GM12878 (cell line): ENCODE measurements around the gene NXN. TPM values are rescaled to one million over a fixed set of nuclear protein-coding genes. Genes with fewer than 3 reads are reported as not detected.

Experiments
- ATAC-seq: fragments of 200-7000 bp; cut with Tn5 transposase; 3 replicates; pipeline ENCODE4 v1.9.1; 2020; ENCODE audit warnings: mild to moderate bottlenecking, moderate library complexity
- BruUV-seq: library from RNA; stranded (reverse); fragments of 400-500 nt; replicated peaks from 2 replicates; lab custom pipeline; 2021; lab: Mats Ljungman, UMichigan
- CTCF ChIA-PET: fragments of 300-600 bp; sonication (Branson Sonifier 250); formaldehyde crosslinking; extraction: SDS; loops from one replicate; lab custom pipeline; 2021; ENCODE audit warnings: inconsistent platforms; lab: Yijun Ruan, JAX
- POLR2A ChIA-PET: fragments of 350-600 bp; formaldehyde crosslinking; extraction: SDS; loops from one replicate; lab custom pipeline; 2021; ENCODE audit warnings: inconsistent platforms; lab: Charles Lee
- RAD21 ChIA-PET: fragments of 300-600 bp; sonication (Branson Sonifier 250); formaldehyde crosslinking; loops from one replicate; lab custom pipeline; 2023; ENCODE audit warnings: antibody characterized with exemption; ENCODE audit not compliant: unreplicated experiment; lab: Charles Lee
- SMC1A ChIA-PET: fragments of 300-600 bp; sonication (Branson Sonifier 250); formaldehyde crosslinking; loops from one replicate; lab custom pipeline; 2023; ENCODE audit not compliant: unreplicated experiment, uncharacterized antibody; lab: Charles Lee
- DNase-seq: peaks from one replicate; pipeline ENCODE4 v3.0.0-alpha.2; 2011; ENCODE audit warnings: low read depth, low spot score
- FAIRE-seq: peaks from 3 replicates; lab custom pipeline; 2011; peaks lifted over from hg19 to GRCh38; lab: Jason Lieb, UNC
- H2AFZ ChIP-seq: 2 replicates; pipeline ENCODE4 v1.6.0; 2011; ENCODE audit warnings: low read depth, low read length, control low read depth; ENCODE audit not compliant: control insufficient read depth
- H3K27ac ChIP-seq: 2 replicates; pipeline ENCODE4 v1.5.1; 2011; ENCODE audit warnings: control low read depth; ENCODE audit not compliant: control insufficient read depth, insufficient read depth
- H3K27me3 ChIP-seq, 2 experiments: replicated peaks in 1 of 2; 2 replicates each; pipeline versions ENCODE4 v1.6.0 to v1.6.1; 2011; ENCODE audit warnings: low read length in 1 of 2; ENCODE audit not compliant: control insufficient read depth in 2 of 2, insufficient read depth in 2 of 2
- H3K36me3 ChIP-seq, 2 experiments: 2 replicates each; pipeline ENCODE4 v1.5.1; 2011; ENCODE audit warnings: low read length in 1 of 2; ENCODE audit not compliant: control insufficient read depth in 2 of 2, insufficient read depth in 2 of 2
- H3K4me1 ChIP-seq: 2 replicates; pipeline ENCODE4 v1.6.1; 2011; ENCODE audit warnings: mild to moderate bottlenecking, low read length, moderate library complexity, mixed read lengths; ENCODE audit not compliant: control insufficient read depth, insufficient read depth
- H3K4me2 ChIP-seq: 2 replicates; pipeline ENCODE4 v1.6.0; 2011; ENCODE audit warnings: control low read depth; ENCODE audit not compliant: control insufficient read depth, insufficient read depth
- H3K4me3 ChIP-seq: fragments of 200-600 bp; sonication (generic); 2 replicates; pipeline ENCODE4 v1.5.1; 2016
- H3K79me2 ChIP-seq: 2 replicates; pipeline ENCODE4 v1.6.0; 2011; ENCODE audit warnings: low read length; ENCODE audit not compliant: control insufficient read depth, insufficient read depth
- H3K9ac ChIP-seq: 2 replicates; pipeline ENCODE4 v1.8.0; 2011; ENCODE audit warnings: low read length, control low read depth, mixed read lengths; ENCODE audit not compliant: control insufficient read depth, insufficient read depth
- H3K9me3 ChIP-seq: replicated peaks from 3 replicates; pipeline ENCODE4 v1.5.1; 2011; ENCODE audit warnings: mild to moderate bottlenecking, low read length; ENCODE audit not compliant: control insufficient read depth, insufficient read depth
- H4K20me1 ChIP-seq: 2 replicates; pipeline ENCODE4 v1.6.0; 2011; ENCODE audit not compliant: control insufficient read depth, insufficient read depth
- ATF3 ChIP-seq: IDR thresholded peaks from 2 replicates; pipeline ENCODE4 v1.6.1; 2011; ENCODE audit warnings: low read depth, mild to moderate bottlenecking, low read length, moderate library complexity, borderline replicate concordance; ENCODE audit errors: extremely low read depth
- EGR1 ChIP-seq, 2 experiments: IDR thresholded peaks; 1 replicate in 1 of 2; 2 replicates in 1 of 2; pipeline ENCODE4 v1.6.1; 2011 to 2012; ENCODE audit warnings: low read depth in 2 of 2, low read length in 2 of 2, borderline replicate concordance in 1 of 2, mild to moderate bottlenecking in 1 of 2, moderate library complexity in 1 of 2
- HDAC2 ChIP-seq: fragments of 200-600 bp; sonication (generic); IDR thresholded peaks from 2 replicates; pipeline ENCODE4 v1.6.1; 2017
- NR2C2 ChIP-seq: IDR thresholded peaks from 2 replicates; pipeline ENCODE4 v1.6.1; 2011; ENCODE audit warnings: borderline replicate concordance, low read depth; ENCODE audit not compliant: control insufficient read depth, insufficient read length
- POLR2AphosphoS2 ChIP-seq: IDR thresholded peaks from 2 replicates; pipeline ENCODE4 v1.6.1; 2011; ENCODE audit warnings: low read depth, mild to moderate bottlenecking, low read length, improper control_type of control experiment, moderate library complexity
- RAD21 ChIP-seq: IDR thresholded peaks from 2 replicates; pipeline ENCODE4 v1.6.1; 2011; ENCODE audit warnings: mild to moderate bottlenecking, low read depth, low read length, moderate library complexity; ENCODE audit not compliant: insufficient read depth
- YBX1 ChIP-seq: fragments of 450-650 bp; IDR thresholded peaks from 2 replicates; pipeline ENCODE4 v1.6.1; 2016; ENCODE audit warnings: antibody characterized with exemption
- YY1 ChIP-seq: IDR thresholded peaks from 2 replicates; pipeline ENCODE4 v1.6.1; 2011; ENCODE audit warnings: low read depth, mild to moderate bottlenecking, low read length
- ZNF384 ChIP-seq: IDR thresholded peaks from 2 replicates; pipeline ENCODE4 v1.6.1; 2012; ENCODE audit warnings: low read depth, mild to moderate bottlenecking, low read length, improper control_type of control experiment, borderline replicate concordance
- WGBS: methylation state at CpG from one replicate; pipeline ENCODE4 v1.1.6; 2016; ENCODE audit warnings: low lambda C conversion rate; ENCODE audit not compliant: insufficient replicate concordance, insufficient coverage; ENCODE audit errors: missing lambda C conversion rate; 5-methylcytosine and 5-hydroxymethylcytosine counted together
- in situ Hi-C: fragments of 300-500 bp; cut with MboI; formaldehyde crosslinking; loops from 9 replicates; pipeline ENCODE4 v1.14.3; 2018; ENCODE audit warnings: mixed read lengths
- intact Hi-C: fragments of 100-400 bp; cut with micrococcal nuclease; formaldehyde crosslinking; loops from one replicate; pipeline ENCODE4 v1.14.2; 2022; ENCODE audit not compliant: unreplicated experiment
- polyA plus RNA-seq, 11 experiments: library from polyadenylated mRNA; depleted of rRNA in 4 of 11; unstranded in 6 of 11; stranded (reverse) in 5 of 11; fragments of >200 nt; fragmentation: Nextera tagmentation in 4 of 11; fragmentation: Illumina TruSeq in 1 of 11; extraction: Ambion mirVana in 4 of 11; extraction: Trizol in 1 of 11; gene quantifications; 1 replicate in 1 of 11; 2 replicates in 10 of 11; pipeline versions ENCODE4 v1.2.1 to v1.2.3, GENCODE V29; 2011 to 2016; ENCODE audit warnings: inconsistent platforms in 2 of 11, missing spikeins in 2 of 11, low read depth in 1 of 11
- total RNA-seq, 4 experiments: library from RNA; depleted of rRNA in 3 of 4; stranded (reverse); fragments of >200 nt in 3 of 4; fragmentation: Illumina TruSeq in 1 of 4; extraction: Trizol in 1 of 4; gene quantifications; 2 replicates each; pipeline versions ENCODE4 v1.2.1 to v1.2.3, GENCODE V29; 2013 to 2021
- TF ChIP-seq, protein P1 (sequence below): fragments of 450-650 bp; formaldehyde crosslinking; IDR thresholded peaks from 2 replicates; pipeline ENCODE4 v1.4.0; 2022; ENCODE audit warnings: mild to moderate bottlenecking, moderate library complexity

NXN gene
- total and polyA plus RNA-seq, 10 of the 15 experiments (the other 5 are each of a cell fraction or from before 2014, with no cell fraction given): 0.04 to 1.2 (median 0.30) TPM

- Histone ChIP-seq H3K27ac (no peak overlapping the region), H3K9ac (no peak overlapping the region), H3K4me2 (no peak overlapping the region), H3K4me3 (no peak overlapping the region), H3K79me2 (no peaks in the 10 kb centered on the region), H3K9me3 (no peaks in the 10 kb centered on the region), H3K4me1 (no peaks in the 10 kb centered on the region), H3K27me3 (no peaks in the 10 kb centered on the region), H2AFZ (no peak overlapping the region), H3K36me3 (peaks cover 3 to 4% of the 10 kb centered on the region in 2 experiments; a peak in 3 of 4 replicates), H4K20me1 (no peaks in the 10 kb centered on the region)
- 83% methylated on average over 14 of the region's 14 CpGs for WGBS
- POLR2A ChIA-PET: interaction anchor here (0.9 kb wide), 1 partner anchor 186 kb away, joined by 3 read pairs; no protein-coding TSS in a partner anchor
- SMC1A ChIA-PET: interaction anchor here (1.1 to 2.6 kb wide), 3 partner anchors 184 to 204 kb away, joined by 3 to 24 read pairs (median 8); partner anchors contain the start of gene NXN
- ATAC-seq (no peak), DNase-seq (no peak), FAIRE-seq (no peak)
- in situ Hi-C loops (loop anchor here (5.0 kb wide), 1 partner anchor 192 kb away; no protein-coding TSS in a partner anchor), intact Hi-C loops (loop anchor here (1.0 kb wide), 1 partner anchor 186 kb away; no protein-coding TSS in a partner anchor)
- TF ChIP-seq HDAC2: no peak
- no peak for TF ChIP-seq EGR1 (IDR thresholded peaks at IDR 0.05; ENCODE audit: borderline replicate concordance in 1 of 2, low read depth in 2 of 2, low read length in 2 of 2)
- no peak for TF ChIP-seq RAD21
- TF ChIP-seq, protein P1, sequence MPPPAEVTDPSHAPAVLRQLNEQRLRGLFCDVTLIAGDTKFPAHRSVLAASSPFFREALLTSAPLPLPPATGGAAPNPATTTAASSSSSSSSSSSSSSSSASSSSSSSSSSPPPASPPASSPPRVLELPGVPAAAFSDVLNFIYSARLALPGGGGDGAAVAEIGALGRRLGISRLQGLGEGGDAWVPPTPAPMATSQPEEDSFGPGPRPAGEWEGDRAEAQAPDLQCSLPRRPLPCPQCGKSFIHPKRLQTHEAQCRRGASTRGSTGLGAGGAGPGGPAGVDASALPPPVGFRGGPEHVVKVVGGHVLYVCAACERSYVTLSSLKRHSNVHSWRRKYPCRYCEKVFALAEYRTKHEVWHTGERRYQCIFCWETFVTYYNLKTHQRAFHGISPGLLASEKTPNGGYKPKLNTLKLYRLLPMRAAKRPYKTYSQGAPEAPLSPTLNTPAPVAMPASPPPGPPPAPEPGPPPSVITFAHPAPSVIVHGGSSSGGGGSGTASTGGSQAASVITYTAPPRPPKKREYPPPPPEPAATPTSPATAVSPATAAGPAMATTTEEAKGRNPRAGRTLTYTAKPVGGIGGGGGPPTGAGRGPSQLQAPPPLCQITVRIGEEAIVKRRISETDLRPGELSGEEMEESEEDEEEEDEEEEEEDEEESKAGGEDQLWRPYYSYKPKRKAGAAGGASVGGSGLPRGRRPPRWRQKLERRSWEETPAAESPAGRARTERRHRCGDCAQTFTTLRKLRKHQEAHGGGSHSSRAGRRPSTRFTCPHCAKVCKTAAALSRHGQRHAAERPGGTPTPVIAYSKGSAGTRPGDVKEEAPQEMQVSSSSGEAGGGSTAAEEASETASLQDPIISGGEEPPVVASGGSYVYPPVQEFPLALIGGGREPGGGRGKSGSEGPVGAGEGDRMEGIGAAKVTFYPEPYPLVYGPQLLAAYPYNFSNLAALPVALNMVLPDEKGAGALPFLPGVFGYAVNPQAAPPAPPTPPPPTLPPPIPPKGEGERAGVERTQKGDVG (CRISPR knock-in tag): no peak
- no peak for TF ChIP-seq YBX1
- no peak for TF ChIP-seq YY1
- no peak for TF ChIP-seq NR2C2
- no peak for TF ChIP-seq ATF3
- TF ChIP-seq POLR2AphosphoS2: no peak
- TF ChIP-seq ZNF384: no peak
- no TSS peak for BruUV-seq
- RAD21 ChIA-PET: interaction anchor here (1.0 to 3.1 kb wide), 4 partner anchors 13 to 187 kb away, joined by 3 to 32 read pairs (median 4); partner anchors contain the start of genes GLOD4, MRM3 and NXN
- CTCF ChIA-PET: interaction anchor here (0.7 to 6.1 kb wide), 4 partner anchors 34 to 201 kb away, joined by 3 to 61 read pairs (median 4); partner anchors contain the start of genes NXN and TIMM22
Measured at GRCh38 chr17:795276-795675, 184.3 kb downstream of the NXN start.
